NB4 (cell line): Measurements from ENCODE around the gene MYO1D.

Source experiments
- DNase-seq: peaks from one replicate; pipeline ENCODE4 v3.0.0; 2010; ENCODE audit warnings: low read depth
- H3K4me3 ChIP-seq: one replicate; pipeline ENCODE4 v1.5.1; 2011; ENCODE audit warnings: mild to moderate bottlenecking, low read depth, low read length, moderate library complexity
- MYC ChIP-seq: IDR thresholded peaks from 2 replicates; pipeline ENCODE4 v1.6.1; 2011; ENCODE audit warnings: low read depth, low read length
- POLR2A ChIP-seq: IDR thresholded peaks from 2 replicates; pipeline ENCODE4 v1.6.1; 2011; ENCODE audit warnings: mild to moderate bottlenecking; ENCODE audit not compliant: insufficient read length; ENCODE audit errors: extremely low read depth
- TF ChIP-seq, protein P1 (sequence below): IDR thresholded peaks from 2 replicates; pipeline ENCODE4 v1.6.1; 2011; ENCODE audit warnings: low read depth, low read length
- TF ChIP-seq, protein P2 (sequence below): IDR thresholded peaks from one replicate; pipeline ENCODE4 v1.5.1; 2012; ENCODE audit warnings: low read depth, low read length

The MYO1D gene

DNA sequence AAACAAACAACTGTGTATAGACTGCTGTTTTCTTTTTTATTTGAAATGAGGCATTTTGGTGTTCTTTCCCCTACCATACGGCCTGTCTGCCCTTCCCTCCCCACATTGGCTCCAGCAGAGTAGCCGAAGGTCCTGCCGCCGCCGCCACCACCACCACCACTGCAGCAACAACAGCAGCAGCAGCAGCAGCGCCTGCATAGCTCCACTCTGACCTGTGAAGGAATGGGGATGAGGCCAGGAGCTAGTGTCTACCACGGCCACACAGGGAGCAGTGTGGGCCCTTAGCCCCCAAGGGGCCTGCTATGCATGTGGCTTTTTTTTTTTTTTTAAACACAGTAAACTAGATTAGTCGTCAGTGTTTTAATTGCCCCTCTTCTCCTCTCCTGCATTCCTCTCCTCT is 395.7 kb downstream of the MYO1D start:
- no peak for TF ChIP-seq MYC
- TF ChIP-seq, protein P1, sequence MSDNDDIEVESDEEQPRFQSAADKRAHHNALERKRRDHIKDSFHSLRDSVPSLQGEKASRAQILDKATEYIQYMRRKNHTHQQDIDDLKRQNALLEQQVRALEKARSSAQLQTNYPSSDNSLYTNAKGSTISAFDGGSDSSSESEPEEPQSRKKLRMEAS, result no peak
- TF ChIP-seq, protein P2, sequence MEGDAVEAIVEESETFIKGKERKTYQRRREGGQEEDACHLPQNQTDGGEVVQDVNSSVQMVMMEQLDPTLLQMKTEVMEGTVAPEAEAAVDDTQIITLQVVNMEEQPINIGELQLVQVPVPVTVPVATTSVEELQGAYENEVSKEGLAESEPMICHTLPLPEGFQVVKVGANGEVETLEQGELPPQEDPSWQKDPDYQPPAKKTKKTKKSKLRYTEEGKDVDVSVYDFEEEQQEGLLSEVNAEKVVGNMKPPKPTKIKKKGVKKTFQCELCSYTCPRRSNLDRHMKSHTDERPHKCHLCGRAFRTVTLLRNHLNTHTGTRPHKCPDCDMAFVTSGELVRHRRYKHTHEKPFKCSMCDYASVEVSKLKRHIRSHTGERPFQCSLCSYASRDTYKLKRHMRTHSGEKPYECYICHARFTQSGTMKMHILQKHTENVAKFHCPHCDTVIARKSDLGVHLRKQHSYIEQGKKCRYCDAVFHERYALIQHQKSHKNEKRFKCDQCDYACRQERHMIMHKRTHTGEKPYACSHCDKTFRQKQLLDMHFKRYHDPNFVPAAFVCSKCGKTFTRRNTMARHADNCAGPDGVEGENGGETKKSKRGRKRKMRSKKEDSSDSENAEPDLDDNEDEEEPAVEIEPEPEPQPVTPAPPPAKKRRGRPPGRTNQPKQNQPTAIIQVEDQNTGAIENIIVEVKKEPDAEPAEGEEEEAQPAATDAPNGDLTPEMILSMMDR, result no peak
- TF ChIP-seq POLR2A, result no peak
- DNase-seq, result no peak
- H3K4me3 ChIP-seq, result no peak overlapping the region

DNA sequence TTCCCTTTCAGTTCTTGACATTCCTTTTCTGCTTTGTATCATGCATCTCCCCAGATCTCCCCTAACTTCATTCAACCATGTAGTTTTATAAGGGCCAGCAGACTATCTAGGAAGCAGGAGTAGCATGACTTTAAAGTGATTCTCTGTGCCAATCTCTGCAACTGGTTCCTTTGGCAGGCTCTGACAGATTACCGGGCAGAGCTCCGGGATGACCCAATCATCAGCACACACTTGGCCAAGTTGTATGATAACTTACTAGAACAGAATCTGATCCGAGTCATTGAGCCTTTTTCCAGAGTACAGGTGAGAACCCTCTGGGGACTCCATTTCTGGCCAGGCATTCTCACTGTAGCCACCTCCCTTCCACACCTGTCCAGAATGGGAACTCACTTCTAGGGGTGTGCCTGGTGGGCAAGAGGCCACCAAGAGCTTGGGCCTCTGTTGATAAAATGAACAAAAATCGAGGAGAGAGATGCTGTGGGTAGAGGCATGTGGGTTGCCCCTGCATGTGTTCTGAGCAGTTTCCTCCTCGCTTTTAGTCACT is 397.8 kb downstream of the MYO1D start:
- no peak overlapping the region for H3K4me3 ChIP-seq
- no peak for DNase-seq
- TF ChIP-seq, protein P1, result no peak
- no peak for TF ChIP-seq POLR2A
- TF ChIP-seq MYC, result no peak
- TF ChIP-seq, protein P2, result no peak

GRCh38 chr17:32477220-32477619 is 399.7 kb downstream of the MYO1D start:
- DNase-seq, result no peak
- H3K4me3 ChIP-seq, result no peak overlapping the region
- TF ChIP-seq MYC (no peak), POLR2A (no peak)
- TF ChIP-seq, protein P2, result no peak
- TF ChIP-seq, protein P1, result no peak

- H3K4me3 ChIP-seq, result no peak overlapping the region
- no peak for DNase-seq
- TF ChIP-seq MYC (no peak), POLR2A (no peak)
- TF ChIP-seq, protein P2, result no peak
- TF ChIP-seq, protein P1, result no peak
Observed at GRCh38 chr17:32475258-32475657, 401.7 kb downstream of the MYO1D start.

DNA sequence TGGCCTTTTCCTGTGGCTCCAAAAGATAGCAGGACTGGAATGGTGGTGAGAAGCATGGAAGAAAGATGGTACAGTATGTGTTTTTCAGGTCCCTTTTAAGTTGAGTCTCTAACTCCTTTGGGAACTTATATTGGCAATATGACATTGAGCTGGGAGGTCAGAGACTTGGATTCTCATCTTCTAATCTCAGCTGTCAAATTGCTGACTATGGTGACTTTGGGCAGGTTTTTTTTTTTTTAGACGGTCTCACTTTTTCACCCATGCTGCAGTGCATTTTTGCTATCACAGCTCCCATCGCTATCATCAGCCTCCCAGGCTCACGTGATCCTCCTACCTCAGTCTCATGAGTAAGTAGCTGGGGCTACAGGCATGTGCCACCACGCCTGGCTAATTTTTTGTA is 405.3 kb downstream of the MYO1D start:
- no peak for DNase-seq
- TF ChIP-seq, protein P1, result no peak
- no peak for TF ChIP-seq MYC
- TF ChIP-seq, protein P2, result no peak
- no peak overlapping the region for H3K4me3 ChIP-seq
